ENCODE data around the gene MGP.

Gene MGP

DNA sequence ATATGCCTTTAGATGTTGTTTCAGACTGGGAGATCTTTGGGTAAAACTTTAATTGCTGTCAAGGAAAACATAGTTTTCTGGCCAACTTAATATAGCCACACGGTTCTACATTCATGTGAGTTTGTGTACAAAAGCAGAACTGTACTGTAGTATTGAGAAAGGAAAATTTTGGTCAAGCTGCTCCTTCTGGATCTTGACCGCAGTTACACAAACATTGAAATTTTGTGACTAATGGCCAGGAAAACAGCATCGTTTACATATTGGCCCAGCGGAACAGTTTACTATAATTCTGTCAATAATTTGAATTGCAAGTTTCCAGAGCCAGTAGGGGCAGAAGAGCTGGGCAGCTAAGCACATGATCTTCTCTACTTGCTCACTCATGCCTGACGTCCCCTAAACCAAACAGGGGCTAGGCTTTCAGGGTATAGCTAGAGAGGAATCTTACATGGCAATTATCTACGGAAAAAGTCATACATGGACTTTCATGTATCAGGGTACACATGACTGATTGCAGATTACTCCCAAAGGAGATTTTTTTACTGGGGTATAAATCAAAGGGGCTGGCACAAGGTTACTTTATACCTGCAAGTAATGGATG, 31.0 kb downstream of the MGP start:
- no peak for DNase-seq
- H3K4me3 Mint-ChIP-seq, result no peak overlapping the region
- peaks cover 9% of the 10 kb centered on the region for H3K9me3 Mint-ChIP-seq
- H3K36me3 Mint-ChIP-seq (ENCODE audit: low read depth), result peaks cover 6% of the 10 kb centered on the region
- H3K27ac Mint-ChIP-seq, result no peak overlapping the region
- H3K4me1 Mint-ChIP-seq (ENCODE audit: low read depth), result no peaks in the 10 kb centered on the region
- H3K27me3 Mint-ChIP-seq, result no peaks in the 10 kb centered on the region

DNA sequence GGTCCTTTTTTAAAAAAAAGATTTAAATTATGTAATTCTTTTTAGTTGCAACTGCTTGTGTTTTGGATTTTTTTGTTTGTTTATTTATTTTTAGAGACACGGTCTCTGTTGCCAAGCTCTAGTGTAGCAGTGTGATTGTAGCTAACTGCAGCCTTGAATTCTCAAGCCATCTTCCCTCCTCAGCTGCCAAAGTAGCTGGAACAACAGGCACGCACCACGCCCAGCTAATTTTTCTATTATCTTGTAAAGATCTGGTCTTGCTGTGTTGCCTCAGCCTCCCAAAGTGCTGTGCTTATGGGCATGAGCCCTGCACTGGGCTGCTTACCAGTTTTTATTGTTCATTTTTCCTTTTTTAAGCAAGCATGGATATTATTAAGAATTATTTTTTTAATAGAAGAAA, 31.7 kb downstream of the MGP start:
- H3K9me3 Mint-ChIP-seq, result peaks cover 3% of the 10 kb centered on the region
- no peak for DNase-seq
- no peak overlapping the region for H3K4me3 Mint-ChIP-seq
- H3K36me3 Mint-ChIP-seq (ENCODE audit: low read depth), result peaks cover 2% of the 10 kb centered on the region
- H3K27me3 Mint-ChIP-seq, result no peaks in the 10 kb centered on the region
- H3K4me1 Mint-ChIP-seq (ENCODE audit: low read depth), result no peaks in the 10 kb centered on the region
- H3K27ac Mint-ChIP-seq, result no peak overlapping the region

DNA sequence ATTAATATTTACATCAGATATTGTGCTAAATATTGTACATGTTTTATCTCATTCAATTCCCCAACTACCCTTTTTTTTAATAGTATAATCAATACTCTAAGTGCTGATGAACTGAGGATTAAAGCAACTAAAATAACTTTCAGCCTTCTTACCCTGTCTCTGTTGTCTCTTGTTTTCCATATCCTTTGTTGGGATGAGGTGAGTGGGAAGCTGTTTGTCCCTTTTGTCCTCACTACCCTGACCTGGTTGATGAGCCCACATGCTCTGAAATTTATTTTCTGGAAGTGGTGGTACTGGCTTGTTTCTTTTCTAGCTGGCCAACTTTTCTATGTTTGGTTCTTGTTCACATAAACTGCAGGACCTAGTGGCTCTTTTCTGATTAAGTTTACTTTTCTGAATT, 32.8 kb downstream of the MGP start:
- no peaks in the 10 kb centered on the region for H3K36me3 Mint-ChIP-seq (ENCODE audit: low read depth)
- DNase-seq, result no peak
- no peaks in the 10 kb centered on the region for H3K27me3 Mint-ChIP-seq
- no peaks in the 10 kb centered on the region for H3K4me1 Mint-ChIP-seq (ENCODE audit: low read depth)
- H3K27ac Mint-ChIP-seq, result no peak overlapping the region
- H3K9me3 Mint-ChIP-seq, result peaks cover 3% of the 10 kb centered on the region
- H3K4me3 Mint-ChIP-seq, result no peak overlapping the region

DNA sequence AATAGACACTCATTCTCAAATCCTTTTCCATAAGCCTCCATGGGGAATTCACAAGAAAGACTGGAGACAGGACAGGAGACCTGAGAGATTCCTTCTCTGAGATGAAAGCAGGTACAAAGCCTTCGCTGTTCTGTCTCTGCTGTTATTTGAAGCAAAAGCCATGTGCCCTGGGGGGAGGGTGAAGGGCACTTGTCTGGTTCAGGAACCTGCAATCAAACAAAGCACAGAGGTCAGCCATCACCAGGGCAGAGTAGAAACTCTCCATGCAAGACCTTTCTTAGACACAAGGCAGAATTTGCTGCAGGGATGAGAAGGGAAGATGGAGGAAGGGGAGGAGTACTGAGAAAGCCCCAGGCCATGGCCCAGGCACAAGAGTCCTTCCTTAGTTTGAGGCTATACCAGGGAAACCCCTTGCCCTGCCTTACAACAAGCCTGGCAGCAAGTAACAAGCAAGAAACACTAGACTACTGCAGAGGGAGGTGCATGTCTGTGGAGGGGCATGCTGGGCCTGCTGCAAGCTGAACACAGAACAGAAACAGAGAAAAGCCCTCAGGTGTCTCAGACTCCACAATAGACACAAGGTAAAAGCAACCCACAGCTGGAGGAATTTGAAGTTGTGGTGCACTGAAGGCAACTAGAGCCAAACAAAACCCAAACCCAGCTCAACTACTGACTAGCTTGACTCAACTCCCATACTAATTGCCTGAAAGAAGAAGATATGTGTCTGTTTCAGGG, 34.6 kb downstream of the MGP start:
- DNase-seq, result no peak
- H3K36me3 Mint-ChIP-seq (ENCODE audit: low read depth), result no peaks in the 10 kb centered on the region
- H3K4me3 Mint-ChIP-seq, result no peak overlapping the region
- no peaks in the 10 kb centered on the region for H3K9me3 Mint-ChIP-seq
- H3K27ac Mint-ChIP-seq, result no peak overlapping the region
- H3K4me1 Mint-ChIP-seq (ENCODE audit: low read depth), result peaks cover 3% of the 10 kb centered on the region
- H3K27me3 Mint-ChIP-seq, result no peaks in the 10 kb centered on the region

DNA sequence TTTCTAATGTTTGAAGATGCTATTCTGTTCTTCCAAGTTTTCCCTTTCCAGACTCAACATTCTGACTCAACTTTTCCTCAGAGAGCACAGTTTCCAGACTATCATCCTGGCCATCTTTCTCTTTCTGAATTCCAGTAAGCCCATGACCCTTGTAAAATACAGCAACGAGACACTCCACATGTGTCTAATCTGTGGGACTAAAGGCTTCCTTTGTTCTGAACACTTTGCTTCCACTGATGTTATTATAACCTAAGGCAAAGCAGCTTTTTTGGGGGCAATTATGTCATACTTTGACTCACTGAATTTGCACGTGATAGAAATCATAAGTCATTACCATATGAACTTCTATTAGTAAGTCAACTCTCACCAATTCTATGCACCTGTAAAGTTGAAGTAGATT, 36.0 kb downstream of the MGP start:
- no peak overlapping the region for H3K27ac Mint-ChIP-seq
- DNase-seq, result no peak
- no peaks in the 10 kb centered on the region for H3K9me3 Mint-ChIP-seq
- no peaks in the 10 kb centered on the region for H3K27me3 Mint-ChIP-seq
- no peak overlapping the region for H3K4me3 Mint-ChIP-seq
- peaks cover 11% of the 10 kb centered on the region for H3K4me1 Mint-ChIP-seq (ENCODE audit: low read depth)
- H3K36me3 Mint-ChIP-seq (ENCODE audit: low read depth), result no peaks in the 10 kb centered on the region

DNA sequence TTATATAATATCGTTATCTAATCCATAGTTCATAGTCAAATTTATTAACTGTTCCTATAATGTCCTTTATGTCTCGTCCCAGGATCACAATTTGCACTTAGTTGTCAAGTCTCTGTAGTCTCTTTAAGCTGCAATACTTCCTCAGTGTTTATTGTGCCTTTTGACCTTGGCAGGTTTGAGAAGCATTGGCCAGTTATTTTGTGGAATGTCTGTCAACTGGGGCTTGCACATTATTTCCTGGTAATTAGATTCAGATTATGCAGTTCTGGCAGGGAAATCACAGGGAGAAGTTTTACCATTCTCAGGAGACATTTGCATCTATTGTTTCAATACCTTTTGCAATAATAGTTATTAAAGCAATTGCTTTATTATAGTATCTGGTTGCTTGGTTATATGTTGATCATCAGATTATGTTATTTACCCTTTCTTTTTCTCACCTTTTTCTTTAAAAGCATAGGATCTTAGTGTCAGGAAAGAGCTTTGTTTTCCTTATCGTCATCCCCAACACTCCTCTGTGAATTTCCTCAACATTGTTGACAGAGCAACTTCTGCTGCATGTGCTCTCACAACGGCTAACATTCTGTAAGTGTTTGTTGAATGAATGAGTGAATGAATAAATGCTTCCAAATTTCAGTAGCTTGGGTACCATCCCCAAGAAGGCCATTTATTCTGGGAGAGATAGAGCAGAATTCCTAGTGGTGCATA, 38.6 kb downstream of the MGP start:
- no peaks in the 10 kb centered on the region for H3K27me3 Mint-ChIP-seq
- H3K4me1 Mint-ChIP-seq (ENCODE audit: low read depth), result peaks cover 11% of the 10 kb centered on the region

DNA sequence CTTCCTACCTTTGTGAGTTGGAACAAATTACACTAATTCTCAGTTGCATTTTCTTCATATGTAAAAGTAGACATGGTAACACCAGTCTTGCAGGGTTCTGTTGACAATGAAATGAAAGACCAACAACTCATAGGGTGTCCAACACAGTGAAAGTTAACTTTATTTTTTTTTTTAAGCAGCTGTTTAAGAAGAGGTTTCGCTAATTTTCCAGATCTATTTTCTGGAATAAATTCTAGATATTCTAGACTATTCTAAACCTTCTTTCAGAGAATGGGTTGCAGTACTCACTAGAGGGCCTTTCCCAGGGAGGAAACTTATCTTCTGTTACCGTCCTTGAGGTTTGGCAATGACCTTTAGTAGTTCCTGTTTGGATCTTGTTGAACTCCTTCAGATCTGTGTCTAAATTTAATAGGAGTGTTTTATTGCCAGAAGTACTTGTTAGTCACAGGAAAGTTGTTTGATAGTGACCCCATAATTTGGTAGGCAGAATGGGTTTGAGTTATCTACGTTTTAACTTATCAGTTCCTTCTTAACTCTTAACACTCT, 39.5 kb downstream of the MGP start:
- DNase-seq, result no peak
- Mint-ChIP-seq H3K27ac (no peak overlapping the region), H3K36me3 (ENCODE audit: low read depth) (no peaks in the 10 kb centered on the region), H3K4me1 (ENCODE audit: low read depth) (peaks cover 11% of the 10 kb centered on the region), H3K9me3 (no peaks in the 10 kb centered on the region), H3K4me3 (no peak overlapping the region), H3K27me3 (no peaks in the 10 kb centered on the region)

More for the DNA sequence above, 38.6 kb downstream of the MGP start:
- Mint-ChIP-seq H3K4me3 (no peak overlapping the region), H3K36me3 (ENCODE audit: low read depth) (no peaks in the 10 kb centered on the region), H3K9me3 (no peaks in the 10 kb centered on the region), H3K27ac (no peak overlapping the region)
- DNase-seq, result no peak

DNA sequence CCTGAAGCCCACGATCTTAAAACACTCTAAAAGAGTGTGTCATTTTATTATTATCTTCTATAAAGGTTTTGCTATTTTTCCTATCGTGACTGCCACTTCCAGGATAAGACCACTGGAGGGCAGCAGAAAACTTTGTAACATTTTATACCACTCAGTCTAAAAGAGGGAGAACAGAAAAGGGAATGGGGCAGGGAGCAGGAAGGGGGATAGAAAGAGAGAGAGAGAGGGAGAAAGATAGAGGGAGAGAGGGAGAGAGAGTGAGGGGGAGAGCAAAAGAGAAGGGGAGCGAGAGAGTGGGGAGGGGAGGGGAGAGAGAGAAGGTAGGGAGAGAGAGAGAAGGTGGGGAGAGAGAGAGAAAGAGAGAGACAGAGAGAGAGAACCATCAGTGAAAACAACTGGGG, 40.3 kb downstream of the MGP start:
- Mint-ChIP-seq H3K27me3 (no peaks in the 10 kb centered on the region), H3K4me3 (no peak overlapping the region), H3K27ac (no peak overlapping the region), H3K36me3 (ENCODE audit: low read depth) (no peaks in the 10 kb centered on the region), H3K9me3 (no peaks in the 10 kb centered on the region), H3K4me1 (ENCODE audit: low read depth) (peaks cover 11% of the 10 kb centered on the region)
- no peak for DNase-seq

DNA sequence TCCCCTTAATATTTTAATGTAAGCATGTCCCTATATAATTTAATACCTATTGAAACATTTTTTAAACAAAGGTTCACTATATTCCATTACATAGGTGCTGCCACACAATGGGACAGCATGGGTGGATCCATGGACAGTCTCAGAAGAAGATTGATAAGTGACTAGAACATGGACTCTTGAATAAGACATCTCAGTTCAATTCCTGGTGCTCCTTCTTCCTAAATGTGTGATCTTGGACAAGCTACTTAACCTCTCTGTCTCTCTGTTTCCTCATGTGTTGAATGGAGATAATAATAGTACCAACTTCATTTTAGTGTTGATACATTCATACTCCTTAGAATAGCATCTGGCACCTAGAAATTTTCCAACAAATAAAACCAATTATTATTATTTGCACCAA, 41.3 kb downstream of the MGP start:
- no peak for DNase-seq
- H3K4me3 Mint-ChIP-seq, result no peak overlapping the region
- no peaks in the 10 kb centered on the region for H3K9me3 Mint-ChIP-seq
- H3K36me3 Mint-ChIP-seq (ENCODE audit: low read depth), result no peaks in the 10 kb centered on the region
- H3K4me1 Mint-ChIP-seq (ENCODE audit: low read depth), result peaks cover 11% of the 10 kb centered on the region
- peaks cover 4% of the 10 kb centered on the region for H3K27me3 Mint-ChIP-seq
- no peak overlapping the region for H3K27ac Mint-ChIP-seq

DNA sequence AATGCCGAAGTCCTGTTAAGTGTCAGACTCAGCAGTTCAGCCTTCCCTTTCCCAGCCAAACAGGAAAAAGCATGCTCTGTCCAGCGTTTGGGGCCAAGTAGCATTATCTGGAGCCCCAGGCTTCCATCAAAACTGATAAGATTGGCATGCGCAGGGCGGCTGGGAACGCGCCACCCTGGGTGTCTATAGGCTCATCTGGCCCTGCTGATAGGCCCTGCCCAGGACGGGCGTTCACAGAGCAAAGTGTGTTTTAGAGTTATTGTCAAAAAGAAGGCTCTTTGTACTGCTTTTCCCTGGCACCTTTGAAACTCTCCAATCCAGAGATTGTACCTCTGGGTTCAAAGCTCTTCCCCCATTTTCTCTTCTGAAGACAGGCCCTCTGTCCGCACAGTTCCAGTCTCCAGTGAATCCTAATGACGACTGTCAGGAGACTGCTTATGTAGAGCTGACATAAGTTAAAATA, 42.2 kb downstream of the MGP start, which contains the start of gene ART4:
ART4 (minus strand) TSS at position 102 of the 463 bp plus-strand sequence. CDS start 413 bp downstream, outside the sequence.
- Mint-ChIP-seq H3K9me3 (no peaks in the 10 kb centered on the region), H3K4me3 (no peak within 1 kb of the TSS), H3K27ac (no peak within 1 kb of the TSS), H3K4me1 (ENCODE audit: low read depth) (peaks cover 11% of the 10 kb centered on the region), H3K36me3 (ENCODE audit: low read depth) (no peaks in the 10 kb centered on the region), H3K27me3 (peaks cover 9% of the 10 kb centered on the region)
- DNase-seq, result no peak

DNA sequence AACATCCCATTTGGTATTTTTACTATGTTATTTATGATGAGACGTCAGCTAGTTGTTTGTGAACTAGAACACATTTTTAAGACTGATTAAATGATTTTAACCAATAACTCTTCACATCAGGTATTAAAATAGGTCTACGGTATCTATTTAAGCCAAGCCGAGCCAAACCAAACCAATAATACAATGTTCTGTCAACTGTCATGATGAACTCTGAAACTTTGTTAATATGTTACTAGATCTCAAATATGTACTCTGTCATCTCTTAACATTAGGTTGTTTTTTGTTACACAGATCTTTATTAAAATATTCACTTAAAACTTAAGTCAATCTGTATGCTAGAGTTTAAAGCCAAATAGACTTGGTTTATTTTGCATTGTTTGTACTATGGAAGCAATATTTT, 43.3 kb downstream of the MGP start:
- Mint-ChIP-seq H3K9me3 (no peaks in the 10 kb centered on the region), H3K27ac (no peak overlapping the region), H3K27me3 (peaks cover 13% of the 10 kb centered on the region), H3K4me1 (ENCODE audit: low read depth) (peaks cover 11% of the 10 kb centered on the region), H3K4me3 (no peak overlapping the region), H3K36me3 (ENCODE audit: low read depth) (no peaks in the 10 kb centered on the region)
- DNase-seq, result no peak

DNA sequence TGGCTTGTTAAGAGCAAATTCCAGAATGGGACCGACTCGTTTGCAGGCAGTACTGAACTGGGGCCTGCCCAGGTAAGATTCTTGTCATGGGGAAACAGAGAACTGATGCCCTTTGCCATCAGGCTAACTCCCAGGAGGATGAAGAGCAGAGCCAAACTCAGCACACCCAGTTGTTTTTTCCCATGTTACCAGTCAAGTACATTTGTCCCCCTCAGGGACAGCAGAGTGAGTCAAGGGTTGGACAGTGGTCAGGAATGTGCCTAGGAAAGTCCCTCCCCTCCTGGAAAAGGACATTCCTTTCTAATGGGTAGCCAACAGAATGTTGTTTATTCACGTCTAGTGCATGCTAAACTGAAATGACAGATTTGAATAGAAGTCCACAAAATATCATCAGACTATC, 43.9 kb downstream of the MGP start:
- no peaks in the 10 kb centered on the region for H3K36me3 Mint-ChIP-seq (ENCODE audit: low read depth)
- peaks cover 13% of the 10 kb centered on the region for H3K27me3 Mint-ChIP-seq
- no peak for DNase-seq
- H3K27ac Mint-ChIP-seq, result no peak overlapping the region
- no peaks in the 10 kb centered on the region for H3K9me3 Mint-ChIP-seq
- H3K4me3 Mint-ChIP-seq, result no peak overlapping the region
- H3K4me1 Mint-ChIP-seq (ENCODE audit: low read depth), result peaks cover 11% of the 10 kb centered on the region

DNA sequence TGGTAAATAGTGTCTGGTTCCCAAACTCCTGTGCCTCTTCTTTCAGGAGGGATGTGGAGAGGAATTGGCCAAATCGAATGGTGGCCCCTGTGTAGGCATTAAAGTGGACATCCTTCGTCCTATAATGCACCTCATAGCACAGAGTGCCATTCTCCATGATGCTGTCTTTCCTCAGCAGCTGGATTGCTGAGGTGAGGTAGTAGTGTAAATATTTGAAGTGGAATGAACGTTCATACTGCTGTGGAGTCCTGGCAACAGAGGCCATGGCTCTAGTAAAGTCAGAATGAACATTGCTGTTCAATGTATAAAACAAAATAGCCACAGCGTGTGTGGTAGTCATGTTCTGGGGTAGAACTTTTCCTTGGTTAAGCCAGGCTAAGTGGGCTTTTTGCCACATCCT, 45.0 kb downstream of the MGP start:
- no peak overlapping the region for H3K4me3 Mint-ChIP-seq
- DNase-seq, result no peak
- no peaks in the 10 kb centered on the region for H3K36me3 Mint-ChIP-seq (ENCODE audit: low read depth)
- no peaks in the 10 kb centered on the region for H3K9me3 Mint-ChIP-seq
- no peak overlapping the region for H3K27ac Mint-ChIP-seq
- H3K27me3 Mint-ChIP-seq, result peaks cover 16% of the 10 kb centered on the region
- H3K4me1 Mint-ChIP-seq (ENCODE audit: low read depth), result peaks cover 7% of the 10 kb centered on the region

DNA sequence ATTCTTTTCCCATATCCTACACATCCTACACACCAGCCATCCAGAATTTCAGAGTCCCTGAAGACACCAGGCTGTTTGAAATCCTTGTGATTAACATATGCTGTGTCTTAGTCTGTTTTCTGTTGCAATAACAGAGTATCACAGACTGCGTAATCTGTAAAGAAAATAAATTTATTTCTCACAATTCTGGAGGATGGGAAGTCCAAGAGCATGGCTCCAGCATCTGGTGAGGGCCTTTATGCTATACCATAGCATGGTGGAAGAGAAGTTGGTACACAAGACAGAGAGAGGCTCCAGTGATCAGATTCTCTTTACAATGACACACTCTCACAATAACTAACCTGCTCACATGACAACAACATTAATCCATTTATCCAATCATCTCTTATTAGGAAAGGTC, 46.4 kb downstream of the MGP start:
- no peaks in the 10 kb centered on the region for H3K36me3 Mint-ChIP-seq (ENCODE audit: low read depth)
- no peak overlapping the region for H3K4me3 Mint-ChIP-seq
- H3K9me3 Mint-ChIP-seq, result no peaks in the 10 kb centered on the region
- no peak for DNase-seq
- H3K27me3 Mint-ChIP-seq, result peaks cover 23% of the 10 kb centered on the region
- H3K27ac Mint-ChIP-seq, result no peak overlapping the region
- H3K4me1 Mint-ChIP-seq (ENCODE audit: low read depth), result peaks cover 2% of the 10 kb centered on the region

Data from activated T-cell treated with anti-CD3 and anti-CD28 coated beads, Interleukin-2, amount 50 U/mL, for 24 hours (primary cell).